HT-29 (cell line): Measurements from ENCODE around the gene APOL2. TPM values are rescaled to one million over a fixed set of nuclear protein-coding genes. Genes with fewer than 3 reads are reported as not detected.
"Not testable (repeated sequence)": the region's sequence is repeated elsewhere in the genome, so short reads cannot be mapped to it uniquely, and the experiment has no call there.

Source experiments
- DNase-seq: peaks from one replicate; pipeline ENCODE4 v3.0.0-alpha.2; 2015; ENCODE audit warnings: low spot score
- total RNA-seq: library from RNA; depleted of rRNA; stranded (reverse); fragments of >200 nt; shearing (Covaris generic); gene quantifications from 2 replicates; pipeline ENCODE4 v1.2.3, GENCODE V29; 2014

The APOL2 gene
- total RNA-seq, 1 experiment from 2014 or later = 20.8 TPM

GRCh38 chr22:36243986-36244385 is 4.7 kb upstream of the APOL2 start:
- DNase-seq = no peak

- no peak for DNase-seq
These were observed 252 bp downstream of the APOL2 start for GRCh38 chr22:36239150-36239400.

- peak; percentile 36 for DNase-seq
These were observed 766 bp downstream of the APOL2 start for GRCh38 chr22:36238373-36239149.

DNA sequence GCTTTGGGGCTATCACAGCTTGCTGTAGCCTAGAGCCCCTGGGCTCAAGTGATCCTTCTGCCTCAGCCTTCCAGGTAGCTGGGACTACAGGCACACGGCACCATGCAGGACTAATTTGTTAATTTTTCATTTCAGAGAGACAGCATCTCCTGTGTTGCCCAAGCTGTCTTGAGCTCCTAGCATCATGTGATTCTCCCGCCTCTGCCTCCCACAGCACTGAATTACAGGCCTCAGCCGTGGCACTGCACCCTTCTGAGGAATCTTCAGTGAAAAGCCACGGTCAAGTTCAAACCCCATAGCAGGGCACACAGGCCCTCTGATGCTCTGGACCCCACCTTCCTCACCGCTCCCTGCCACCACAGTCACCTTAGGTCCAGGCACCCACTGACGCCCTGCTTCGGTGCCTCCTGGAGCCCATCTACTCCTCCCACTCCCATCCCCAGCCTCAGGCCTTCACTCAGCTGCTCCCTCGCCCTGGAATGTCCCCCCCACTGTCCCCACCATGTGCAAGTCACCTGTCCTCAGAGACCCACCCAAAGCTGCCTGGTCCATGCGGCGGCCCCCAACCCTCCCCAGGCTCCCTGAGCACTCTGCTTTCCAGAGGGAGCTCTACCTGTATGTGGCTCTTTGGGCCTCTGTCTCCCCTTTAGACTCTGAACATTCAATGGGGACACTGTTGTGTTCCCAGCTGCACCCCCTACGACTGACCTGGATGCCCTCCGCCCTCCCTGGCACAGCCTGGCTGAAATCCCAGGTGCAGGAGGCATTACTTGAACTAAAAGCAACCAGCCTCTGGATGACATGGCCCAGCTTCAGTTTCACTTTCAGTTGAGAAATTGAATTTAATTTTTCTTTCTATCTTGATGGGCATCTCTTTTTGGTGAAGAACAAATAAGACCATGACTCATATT is 1.6 kb downstream of the APOL2 start:
- DNase-seq = no peak

DNA sequence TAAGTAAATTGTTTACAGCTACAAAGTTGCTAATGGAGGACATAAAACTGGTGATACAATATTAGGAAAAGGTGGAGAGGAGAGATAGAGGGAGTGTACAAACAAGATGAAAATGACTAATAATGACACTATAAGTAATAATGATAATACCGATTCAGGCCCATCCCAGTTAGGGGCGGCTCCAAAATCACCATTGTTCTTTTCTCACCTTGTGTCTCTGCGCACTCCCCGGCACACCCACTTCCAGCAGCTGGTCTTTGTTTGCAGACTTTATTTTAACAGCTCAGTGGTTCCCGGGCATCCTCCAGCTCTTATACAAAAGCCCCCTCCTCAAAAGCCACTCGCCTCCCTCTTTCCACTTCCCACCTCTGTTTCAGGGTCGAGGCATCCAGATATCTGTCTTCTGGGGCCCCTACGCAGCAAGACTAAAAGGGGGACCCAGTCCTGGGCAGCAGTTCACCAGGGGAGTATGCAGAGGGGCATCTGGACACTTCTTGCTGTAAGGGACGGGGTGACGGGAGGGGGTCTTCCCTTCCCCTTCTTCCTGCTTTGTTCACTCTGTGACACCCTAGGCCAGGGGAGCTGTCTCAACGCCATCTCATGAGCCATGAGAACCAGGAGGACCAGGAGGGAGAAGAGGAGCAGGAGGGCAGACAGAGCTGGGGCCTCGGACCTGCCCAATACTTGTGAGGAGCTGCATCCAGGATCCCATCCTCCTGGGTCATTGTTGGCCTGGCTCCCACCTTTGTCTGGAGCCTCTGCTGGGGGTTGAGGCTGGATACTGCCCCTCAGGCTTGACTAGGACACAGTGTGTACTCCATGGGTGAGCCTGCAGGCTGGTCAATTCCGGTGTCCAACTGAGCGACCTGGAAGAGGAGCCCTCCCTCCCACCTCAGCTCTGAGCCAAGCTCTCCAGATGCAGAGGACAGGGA is 2.7 kb downstream of the APOL2 start:
- DNase-seq = no peak

GRCh38 chr22:36235585-36235984 is 3.7 kb downstream of the APOL2 start:
- no peak for DNase-seq

GRCh38 chr22:36234919-36235318 is 4.4 kb downstream of the APOL2 start:
- no peak for DNase-seq

DNA sequence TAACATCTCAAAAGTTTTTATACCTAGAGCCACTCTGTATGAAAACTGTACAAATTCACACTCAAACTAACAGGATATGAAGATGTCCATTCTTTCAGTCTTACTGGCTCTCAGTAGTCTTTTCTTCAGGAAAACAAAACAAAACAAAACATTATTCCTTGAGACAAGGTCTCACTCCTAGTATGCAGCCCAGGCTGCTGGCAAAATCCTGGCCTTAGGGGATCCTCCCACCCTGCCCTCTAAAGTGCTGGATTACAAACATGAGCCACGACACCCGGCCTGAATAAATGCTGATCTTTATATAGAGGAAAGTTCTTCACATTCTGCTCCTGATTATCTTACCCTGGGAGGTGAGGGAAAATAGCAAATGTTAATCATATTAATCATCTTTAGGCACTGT is 5.1 kb downstream of the APOL2 start:
- no peak for DNase-seq

DNA sequence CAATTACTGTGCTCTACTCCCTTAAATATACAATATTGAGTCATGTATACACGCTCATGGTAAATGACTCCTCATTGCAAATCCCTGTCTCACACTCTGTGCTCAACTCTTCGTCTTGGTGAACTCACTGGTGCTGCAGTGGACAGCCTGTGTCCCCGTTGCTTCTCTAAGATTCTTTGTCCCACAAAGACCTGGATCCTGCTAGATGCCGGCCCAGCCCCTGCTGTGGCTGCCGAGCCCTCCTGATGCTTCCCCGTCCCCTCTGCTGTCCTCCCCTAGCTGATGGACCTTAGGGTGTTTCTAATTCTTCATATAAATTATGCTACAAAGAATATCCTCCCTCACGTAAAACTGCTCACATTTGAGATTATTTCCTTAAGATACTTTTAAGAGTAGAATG is 5.5 kb downstream of the APOL2 start:
- no peak for DNase-seq

DNA sequence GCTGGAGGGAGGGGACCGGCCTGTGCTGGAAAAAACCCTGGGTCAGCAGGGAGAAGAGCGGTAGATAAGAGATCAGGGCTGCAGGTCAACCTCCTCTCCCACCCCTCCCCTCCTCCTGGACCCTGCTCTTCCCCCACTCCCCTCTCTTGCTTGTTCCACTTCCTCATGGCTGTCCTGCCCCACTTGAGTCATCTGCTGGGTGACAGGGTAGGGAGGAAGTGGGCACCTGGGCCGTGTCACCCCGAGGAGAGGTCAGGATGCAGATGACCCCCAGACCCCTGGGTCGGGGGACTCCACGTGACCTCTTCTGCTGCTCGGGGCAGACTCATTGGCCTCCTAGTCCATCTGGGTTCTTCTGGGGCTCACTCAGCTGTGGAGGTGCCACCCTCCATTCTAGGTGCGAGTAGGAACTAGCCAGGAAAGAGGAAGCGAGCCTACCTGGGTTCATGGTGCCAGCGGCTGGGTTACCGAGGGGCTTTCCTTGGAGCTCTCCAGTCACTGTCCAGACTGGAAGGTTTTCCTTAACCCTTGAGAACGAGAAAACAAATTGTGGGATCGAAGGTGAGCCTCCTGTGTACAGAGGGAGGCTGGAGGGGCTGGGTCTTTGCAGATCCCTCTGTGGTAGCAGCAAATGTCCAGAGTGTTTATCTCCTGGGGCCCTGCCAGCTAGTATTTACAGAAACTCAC is 6.5 kb downstream of the APOL2 start:
- DNase-seq = no peak

GRCh38 chr22:36231051-36231450 is 8.3 kb downstream of the APOL2 start:
- not testable (repeated sequence) for DNase-seq

DNA sequence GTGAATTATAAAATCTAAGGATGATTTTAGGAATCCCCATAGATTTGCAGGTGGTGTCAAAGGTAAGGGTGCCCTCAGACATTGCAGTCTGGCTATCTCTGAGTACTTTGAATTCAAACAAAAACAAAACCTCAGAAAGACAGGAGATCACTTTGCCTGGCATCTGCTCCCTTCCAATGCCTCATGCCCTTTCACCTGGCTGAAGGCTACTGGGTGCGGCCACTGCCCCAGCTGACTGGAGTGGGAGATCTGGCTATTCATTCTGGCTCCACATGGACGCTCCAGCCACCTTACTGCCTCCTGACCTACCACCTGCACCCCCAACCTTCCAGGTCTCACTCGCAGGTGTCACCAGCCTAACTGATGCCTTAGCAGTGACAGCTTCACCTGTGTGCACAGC is 9.7 kb downstream of the APOL2 start:
- not testable (repeated sequence) for DNase-seq

- no peak for DNase-seq
These were observed 10.4 kb downstream of the APOL2 start for GRCh38 chr22:36228944-36229343.

- DNase-seq = not testable (repeated sequence)
These were observed 11.0 kb downstream of the APOL2 start for GRCh38 chr22:36228369-36228768.

GRCh38 chr22:36227806-36228205 is 11.5 kb downstream of the APOL2 start:
- DNase-seq = no peak

GRCh38 chr22:36227396-36227795 is 11.9 kb downstream of the APOL2 start:
- DNase-seq = no peak

DNA sequence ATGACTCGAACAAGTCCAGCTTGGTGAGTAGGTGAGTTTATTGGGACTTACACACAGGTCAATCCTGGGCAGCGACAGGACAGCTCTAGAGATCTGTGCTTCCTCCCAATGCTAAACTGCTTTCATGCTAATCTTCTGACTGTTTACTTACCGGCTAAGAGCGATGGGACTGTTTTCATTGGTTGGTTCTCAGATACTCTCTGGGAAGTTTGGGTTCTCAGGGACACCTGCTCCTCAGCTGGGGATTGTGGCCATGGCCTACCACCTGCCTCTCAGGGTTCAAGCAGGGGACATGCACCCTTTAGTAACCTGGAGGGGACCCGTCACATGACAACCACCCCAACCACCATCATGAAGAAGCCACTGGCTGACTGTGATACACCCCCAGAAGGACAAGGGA is 13.1 kb downstream of the APOL2 start:
- no peak for DNase-seq

DNA sequence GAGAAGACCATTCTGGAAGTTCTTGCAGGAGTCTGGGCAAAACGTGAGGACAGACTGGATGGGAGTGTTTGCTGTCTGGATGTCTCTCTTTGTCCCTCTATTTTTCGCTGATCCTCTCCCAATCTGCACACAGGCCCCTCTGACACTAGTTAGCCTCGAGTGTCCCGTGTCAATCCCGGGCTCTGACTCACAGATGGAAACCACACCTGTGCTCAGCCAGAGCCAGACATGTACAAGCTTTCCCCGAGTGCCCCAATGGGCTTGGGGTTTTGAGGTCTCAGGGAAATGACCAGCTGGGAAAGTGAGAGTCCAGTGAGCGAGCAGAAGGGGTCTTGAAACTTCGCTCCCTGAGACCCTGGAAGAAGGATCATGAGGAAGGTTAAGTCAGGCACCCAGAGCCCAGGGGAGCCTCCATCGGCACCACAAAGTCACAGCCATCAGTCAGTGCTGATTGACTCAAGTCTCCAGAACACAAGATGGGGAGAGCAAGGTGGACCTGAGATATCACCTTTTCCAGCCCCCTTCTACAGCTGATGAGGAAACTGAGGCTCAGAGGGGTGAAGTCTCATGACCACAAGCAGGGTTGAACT is 13.9 kb downstream of the APOL2 start:
- DNase-seq = no peak

DNA sequence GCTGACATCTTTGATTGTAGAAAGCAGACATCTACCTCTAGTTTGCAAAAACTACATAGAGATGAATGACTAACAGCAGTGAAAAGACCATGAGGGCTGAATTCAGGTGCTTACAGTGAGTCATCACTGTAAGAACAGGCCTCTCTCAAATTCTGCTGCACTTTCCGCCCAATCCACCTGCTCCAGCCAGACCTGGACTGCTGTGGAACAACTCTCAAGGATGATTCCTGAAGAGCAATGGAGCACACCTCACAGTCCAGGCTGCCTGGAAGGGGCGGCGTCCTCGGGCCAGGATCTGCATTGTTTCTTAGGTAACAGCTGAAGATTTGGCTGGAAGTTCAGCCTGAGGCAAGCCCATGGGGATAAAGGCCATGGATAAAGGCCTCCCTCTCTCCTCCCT is 15.1 kb downstream of the APOL2 start:
- no peak for DNase-seq

DNA sequence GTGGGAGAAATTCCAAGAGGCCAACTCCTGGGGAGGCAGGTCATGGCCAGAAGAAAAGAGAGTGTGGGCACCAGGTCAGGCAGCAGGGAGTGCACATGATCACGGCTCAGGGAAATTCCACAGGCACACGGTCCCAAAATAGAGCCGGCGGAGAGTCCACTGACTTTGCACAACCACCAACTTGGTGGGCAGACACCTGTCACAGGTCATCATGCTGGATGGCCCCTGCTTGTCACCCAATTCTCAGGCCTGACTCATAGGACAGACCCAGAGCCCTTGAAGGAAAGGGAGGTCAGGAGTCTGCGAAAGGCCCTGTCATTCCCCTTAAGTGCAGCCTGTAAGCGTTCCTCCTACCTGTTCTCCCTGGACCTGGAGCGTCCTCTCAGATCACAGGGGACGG is 15.8 kb downstream of the APOL2 start:
- no peak for DNase-seq

DNA sequence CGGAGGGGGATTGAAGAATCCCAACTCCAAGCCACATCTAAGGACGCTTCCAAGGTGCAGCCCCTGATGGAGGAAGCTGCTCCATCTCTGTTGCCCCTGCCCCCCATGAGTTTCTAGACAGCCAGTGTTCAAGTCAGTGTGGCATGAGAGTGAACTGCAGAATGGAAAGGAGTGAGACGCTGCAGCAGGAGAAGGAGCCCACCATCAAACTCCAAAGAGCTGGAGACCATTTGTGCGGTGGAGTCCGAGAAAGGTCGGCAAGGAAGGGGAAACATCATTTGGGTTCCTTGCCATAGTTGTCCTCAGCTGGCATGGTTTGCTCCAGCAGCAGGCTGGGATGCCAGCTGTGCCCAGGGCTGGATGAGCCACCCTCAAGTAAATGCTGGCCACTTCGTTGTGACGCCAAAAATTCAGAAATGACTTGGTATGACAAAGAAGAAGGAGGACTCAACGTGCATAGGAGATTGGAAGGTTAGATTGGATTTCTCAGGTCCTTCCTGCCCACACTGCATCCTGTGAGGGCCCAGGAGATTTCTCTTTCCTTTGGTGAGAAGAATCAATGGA is 16.4 kb downstream of the APOL2 start:
- DNase-seq = no peak
